ENCODE data around the gene NBPF1. TPM values are rescaled to one million over a fixed set of nuclear protein-coding genes. Genes with fewer than 3 reads are reported as not detected.
A peak's percentile ranks its signal among the peaks of the same experiment; 100 is the strongest.
"Not testable (repeated sequence)": the region's sequence is repeated elsewhere in the genome, so short reads cannot be mapped to it uniquely, and the experiment has no call there.

The NBPF1 gene
- total RNA-seq, 1 donor from 2014 or later = 58.9 TPM

DNA sequence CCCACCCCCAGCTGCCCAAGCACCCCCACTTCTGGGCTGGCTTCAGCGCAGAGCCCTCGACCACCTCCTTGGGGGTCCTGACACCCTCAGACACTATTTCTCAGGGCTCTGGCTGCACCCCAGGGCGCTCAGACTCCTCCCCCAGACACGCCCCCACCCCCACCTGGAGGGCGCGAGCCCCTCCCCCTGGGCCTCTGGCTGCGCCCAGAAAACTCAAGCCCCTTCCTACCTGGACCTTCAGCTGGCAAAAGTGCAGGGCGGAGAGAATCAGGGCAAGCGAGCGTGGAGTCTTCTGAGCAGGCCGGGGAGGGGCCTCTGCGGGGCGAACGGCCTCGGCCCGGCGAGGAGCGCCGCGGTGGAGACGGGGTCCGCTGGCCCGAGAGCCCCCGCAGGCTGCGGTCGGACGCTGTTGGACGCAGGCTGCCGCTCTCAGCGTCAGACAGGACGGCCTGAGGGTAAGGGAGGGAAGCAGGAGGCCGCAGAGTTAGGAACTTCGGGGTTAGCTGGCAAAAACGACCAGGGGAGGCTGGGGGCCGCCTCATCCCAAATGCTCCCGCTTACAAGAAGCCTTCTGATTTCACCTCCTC, 17.4 kb upstream of the NBPF1 start:
- Mint-ChIP-seq H3K36me3 (ENCODE audit: low read depth) (peaks cover 52% of the 10 kb centered on the region), H3K4me3 (ENCODE audit: unreplicated experiment) (no peak overlapping the region), H3K27me3 (ENCODE audit: low read depth) (no peaks in the 10 kb centered on the region), H3K27ac (ENCODE audit: unreplicated experiment) (no peak overlapping the region), H3K4me1 (ENCODE audit: low read depth) (peaks cover 2% of the 10 kb centered on the region), H3K9me3 (ENCODE audit: low read depth) (no peaks in the 10 kb centered on the region)
- TF ChIP-seq, protein P1, sequence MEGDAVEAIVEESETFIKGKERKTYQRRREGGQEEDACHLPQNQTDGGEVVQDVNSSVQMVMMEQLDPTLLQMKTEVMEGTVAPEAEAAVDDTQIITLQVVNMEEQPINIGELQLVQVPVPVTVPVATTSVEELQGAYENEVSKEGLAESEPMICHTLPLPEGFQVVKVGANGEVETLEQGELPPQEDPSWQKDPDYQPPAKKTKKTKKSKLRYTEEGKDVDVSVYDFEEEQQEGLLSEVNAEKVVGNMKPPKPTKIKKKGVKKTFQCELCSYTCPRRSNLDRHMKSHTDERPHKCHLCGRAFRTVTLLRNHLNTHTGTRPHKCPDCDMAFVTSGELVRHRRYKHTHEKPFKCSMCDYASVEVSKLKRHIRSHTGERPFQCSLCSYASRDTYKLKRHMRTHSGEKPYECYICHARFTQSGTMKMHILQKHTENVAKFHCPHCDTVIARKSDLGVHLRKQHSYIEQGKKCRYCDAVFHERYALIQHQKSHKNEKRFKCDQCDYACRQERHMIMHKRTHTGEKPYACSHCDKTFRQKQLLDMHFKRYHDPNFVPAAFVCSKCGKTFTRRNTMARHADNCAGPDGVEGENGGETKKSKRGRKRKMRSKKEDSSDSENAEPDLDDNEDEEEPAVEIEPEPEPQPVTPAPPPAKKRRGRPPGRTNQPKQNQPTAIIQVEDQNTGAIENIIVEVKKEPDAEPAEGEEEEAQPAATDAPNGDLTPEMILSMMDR (IDR thresholded peaks at IDR 0.05) = no peak
- DNase-seq (ENCODE audit: low spot score) = peak; percentile 98

DNA sequence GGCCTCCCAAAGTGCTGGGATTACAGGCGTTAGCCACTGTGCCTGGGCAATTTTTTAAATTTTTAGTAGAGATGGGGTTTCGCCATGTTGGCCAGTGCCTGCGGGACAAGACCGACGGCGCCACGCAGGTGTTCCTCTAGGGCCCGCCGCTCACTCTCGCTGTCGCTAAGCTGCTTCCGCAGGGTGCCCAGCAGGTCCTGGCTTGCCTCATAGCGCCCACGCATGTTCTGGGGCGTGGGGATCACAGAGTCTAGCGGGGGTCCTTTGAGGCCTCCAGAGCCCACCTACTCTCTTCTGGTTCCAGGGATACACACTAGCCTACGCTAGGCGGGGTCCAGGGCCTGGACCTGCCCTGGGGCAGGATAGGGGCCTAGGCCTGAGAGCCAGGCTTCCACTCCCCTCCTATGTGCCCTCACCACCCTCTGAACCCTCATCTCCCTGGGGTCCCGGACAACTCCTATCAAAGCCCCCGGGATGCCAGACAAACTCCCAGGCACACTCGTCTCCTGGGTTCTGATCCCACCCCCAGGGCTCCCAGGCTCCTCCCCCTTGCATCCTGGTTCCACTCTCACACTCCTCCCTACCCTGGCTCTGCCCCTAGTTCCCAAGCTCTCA, 16.7 kb upstream of the NBPF1 start:
- not testable (repeated sequence) for H3K9me3 Mint-ChIP-seq (ENCODE audit: low read depth); H3K4me3 Mint-ChIP-seq (ENCODE audit: unreplicated experiment); H3K27me3 Mint-ChIP-seq (ENCODE audit: low read depth); H3K27ac Mint-ChIP-seq (ENCODE audit: unreplicated experiment); H3K4me1 Mint-ChIP-seq (ENCODE audit: low read depth)
- peak; percentile 99 for DNase-seq (ENCODE audit: low spot score)
- H3K36me3 Mint-ChIP-seq (ENCODE audit: low read depth) = peaks cover 53% of the 10 kb centered on the region

DNA sequence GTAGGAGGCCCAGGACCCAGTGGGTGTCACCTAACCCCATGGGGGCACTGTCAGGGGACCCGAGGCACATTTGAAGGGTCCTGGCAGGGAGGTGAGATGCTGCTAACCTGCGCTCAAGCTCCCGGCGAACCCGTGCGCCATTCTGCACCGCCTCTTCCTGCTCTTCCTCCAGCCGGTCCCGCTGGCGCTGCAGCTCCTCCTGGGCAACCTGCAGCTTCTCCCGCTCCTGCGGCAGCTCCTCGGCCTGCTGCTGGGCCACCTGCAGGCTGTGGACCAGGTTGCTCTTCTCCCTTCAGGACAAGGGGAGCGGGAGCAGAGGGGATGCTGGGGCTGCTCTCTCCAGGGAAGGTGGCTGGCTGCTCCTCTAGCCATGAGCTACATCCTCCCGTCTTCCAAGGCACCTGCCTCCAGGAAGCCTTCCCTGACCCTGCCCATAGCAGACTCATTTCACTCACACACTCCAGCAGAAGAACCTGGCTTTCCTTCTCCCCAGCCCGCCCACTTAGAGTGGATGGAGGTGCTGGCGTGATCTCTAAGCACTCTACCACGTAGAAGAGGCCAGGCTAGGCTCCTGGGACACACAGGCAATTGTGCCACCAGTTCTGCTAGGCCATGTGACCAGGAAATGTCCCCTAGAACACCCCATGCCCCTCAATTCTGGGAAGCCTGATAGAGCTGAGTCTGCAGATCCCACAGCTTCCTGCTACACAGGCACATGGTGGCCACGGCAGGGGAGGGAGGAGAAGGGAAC, 15.2 kb upstream of the NBPF1 start:
- DNase-seq (ENCODE audit: low spot score) = peak; percentile 100
- no peak overlapping the region for H3K27ac Mint-ChIP-seq (ENCODE audit: unreplicated experiment)
- TF ChIP-seq, protein P1 (IDR thresholded peaks at IDR 0.05) = no peak
- H3K36me3 Mint-ChIP-seq (ENCODE audit: low read depth) = peaks cover 46% of the 10 kb centered on the region
- no peaks in the 10 kb centered on the region for H3K27me3 Mint-ChIP-seq (ENCODE audit: low read depth)
- H3K4me3 Mint-ChIP-seq (ENCODE audit: unreplicated experiment) = no peak overlapping the region
- H3K9me3 Mint-ChIP-seq (ENCODE audit: low read depth) = no peaks in the 10 kb centered on the region
- H3K4me1 Mint-ChIP-seq (ENCODE audit: low read depth) = peaks cover 2% of the 10 kb centered on the region

DNA sequence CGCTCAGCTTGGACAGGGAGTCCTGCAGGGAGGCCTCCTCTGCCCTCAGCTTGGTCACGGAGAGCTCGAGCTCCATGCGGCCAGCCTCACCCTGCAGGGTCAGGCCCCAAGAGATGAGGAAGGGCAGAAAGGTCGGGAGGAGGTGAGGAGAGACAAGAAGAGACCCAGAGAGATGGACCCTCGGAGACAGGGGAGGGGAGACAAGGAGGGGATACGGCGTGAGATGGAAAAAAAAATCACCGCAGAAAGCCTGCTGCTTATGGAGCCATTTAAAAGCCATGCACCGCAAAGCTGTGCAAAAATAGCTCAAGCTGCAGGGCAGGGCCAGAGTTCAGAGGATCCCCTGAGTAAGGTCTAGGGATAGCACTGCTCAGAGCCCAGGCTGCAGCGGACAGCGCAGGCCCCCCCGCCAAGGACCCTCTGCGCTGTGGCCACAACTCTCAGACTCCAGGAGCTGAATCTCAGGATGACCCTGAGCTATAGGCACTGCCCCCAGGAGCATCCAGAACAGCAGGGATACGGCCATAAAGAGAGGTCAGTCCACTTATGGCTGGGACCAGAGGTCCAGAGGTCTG, 13.1 kb upstream of the NBPF1 start:
- DNase-seq (ENCODE audit: low spot score) = not testable (repeated sequence)
- peaks cover 35% of the 10 kb centered on the region for H3K36me3 Mint-ChIP-seq (ENCODE audit: low read depth)

DNA sequence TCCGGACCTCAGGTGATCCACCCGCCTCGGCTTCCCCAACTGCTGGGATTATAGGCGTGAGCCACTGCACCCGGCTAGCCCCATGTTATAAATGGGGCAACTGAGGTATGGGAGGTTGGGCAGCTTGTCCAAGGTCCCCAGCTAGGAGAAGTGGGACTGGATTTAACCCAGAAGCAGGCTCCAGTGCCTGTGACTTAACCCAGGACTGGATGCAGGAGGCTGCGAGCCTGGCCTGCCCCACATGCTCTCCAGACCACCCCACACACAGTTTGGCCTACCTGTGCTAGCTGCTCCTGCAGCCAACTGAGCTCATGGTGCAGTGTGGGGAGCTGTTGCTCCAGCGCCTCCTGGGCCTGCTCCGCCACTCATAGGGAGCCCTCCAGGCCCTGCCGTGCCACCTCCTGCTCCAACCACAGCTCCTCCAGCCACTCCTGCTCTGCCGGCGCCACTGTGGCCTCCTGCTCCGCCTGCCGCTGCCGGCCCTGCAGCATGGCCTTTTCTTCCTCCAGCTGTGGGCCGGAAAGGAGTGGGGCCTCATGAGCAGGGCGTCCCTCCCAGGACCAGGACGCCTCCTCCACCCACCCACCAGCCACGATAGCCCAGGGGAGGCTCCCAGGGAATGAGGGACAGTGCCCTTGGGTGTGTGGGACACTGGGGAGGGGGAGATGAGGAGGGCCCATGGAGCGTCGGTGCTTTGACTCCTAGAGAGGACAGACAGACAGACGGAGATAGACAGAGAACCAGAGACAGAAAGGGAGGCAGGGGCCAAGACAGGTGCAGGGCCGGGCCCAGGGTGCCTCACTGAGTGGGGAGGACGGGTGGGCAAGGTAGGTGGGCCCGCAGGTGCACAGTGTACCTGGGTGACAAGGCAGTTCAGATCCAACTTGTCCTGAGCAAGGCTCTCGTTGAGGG, 12.4 kb upstream of the NBPF1 start:
- TF ChIP-seq, protein P1 (IDR thresholded peaks at IDR 0.05) = no peak
- H3K4me3 Mint-ChIP-seq (ENCODE audit: unreplicated experiment) = no peak overlapping the region
- H3K27me3 Mint-ChIP-seq (ENCODE audit: low read depth) = no peaks in the 10 kb centered on the region
- peaks cover 32% of the 10 kb centered on the region for H3K36me3 Mint-ChIP-seq (ENCODE audit: low read depth)
- no peaks in the 10 kb centered on the region for H3K9me3 Mint-ChIP-seq (ENCODE audit: low read depth)
- DNase-seq (ENCODE audit: low spot score) = peak; percentile 100
- peaks cover 2% of the 10 kb centered on the region for H3K4me1 Mint-ChIP-seq (ENCODE audit: low read depth)
- H3K27ac Mint-ChIP-seq (ENCODE audit: unreplicated experiment) = no peak overlapping the region

More for the DNA sequence above, 13.1 kb upstream of the NBPF1 start:
- not testable (repeated sequence) for H3K27me3 Mint-ChIP-seq (ENCODE audit: low read depth); H3K4me3 Mint-ChIP-seq (ENCODE audit: unreplicated experiment); H3K4me1 Mint-ChIP-seq (ENCODE audit: low read depth); H3K9me3 Mint-ChIP-seq (ENCODE audit: low read depth); H3K27ac Mint-ChIP-seq (ENCODE audit: unreplicated experiment)

DNA sequence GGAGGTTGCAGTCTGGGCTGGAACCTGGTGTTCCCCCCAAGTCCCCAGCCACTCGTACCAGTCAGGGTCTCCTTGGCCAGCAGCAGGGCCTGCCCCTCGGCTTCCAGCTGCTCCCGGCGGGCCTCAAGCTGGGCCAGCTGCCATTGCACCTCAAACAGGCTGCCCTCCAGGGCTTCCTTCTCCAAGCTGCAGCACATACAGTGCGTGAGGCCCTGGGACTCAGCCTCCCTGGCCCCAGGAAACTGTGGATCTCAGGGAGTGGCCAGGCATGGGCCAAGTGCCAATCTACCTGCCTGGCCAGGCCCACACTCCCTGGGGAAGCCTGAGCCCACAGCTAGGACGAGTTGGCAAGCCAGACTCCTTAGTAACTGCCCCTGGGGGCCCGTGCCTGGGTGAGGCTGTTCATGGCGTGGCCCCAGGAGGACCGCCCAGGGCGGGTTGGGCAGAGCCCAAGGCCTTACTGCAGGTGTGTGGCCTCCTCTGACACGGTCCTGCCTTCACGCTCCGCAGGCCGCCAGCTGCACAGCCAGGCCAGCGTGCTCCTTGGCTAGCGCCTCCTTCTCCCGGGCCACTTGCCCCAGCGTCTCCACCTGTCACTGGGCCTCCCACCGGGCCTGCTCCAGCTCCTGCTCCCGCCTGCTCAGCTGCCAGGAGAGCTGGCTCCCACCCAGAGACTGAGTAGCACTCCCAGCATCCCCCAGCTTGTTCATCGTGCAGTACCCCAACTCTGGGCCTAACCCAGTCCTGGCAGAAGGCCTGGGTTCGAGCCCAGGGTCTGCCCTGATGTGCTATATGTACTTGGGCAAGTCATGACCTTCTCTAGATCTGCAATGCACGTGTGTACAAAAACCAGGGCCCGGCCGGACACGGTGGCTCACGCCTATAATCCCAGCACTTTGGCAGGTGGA, 10.7 kb upstream of the NBPF1 start:
- not testable (repeated sequence) for H3K4me3 Mint-ChIP-seq (ENCODE audit: unreplicated experiment); H3K27me3 Mint-ChIP-seq (ENCODE audit: low read depth); H3K4me1 Mint-ChIP-seq (ENCODE audit: low read depth); H3K27ac Mint-ChIP-seq (ENCODE audit: unreplicated experiment); H3K9me3 Mint-ChIP-seq (ENCODE audit: low read depth)
- DNase-seq (ENCODE audit: low spot score) = peak; percentile 100
- peaks cover 22% of the 10 kb centered on the region for H3K36me3 Mint-ChIP-seq (ENCODE audit: low read depth)

DNA sequence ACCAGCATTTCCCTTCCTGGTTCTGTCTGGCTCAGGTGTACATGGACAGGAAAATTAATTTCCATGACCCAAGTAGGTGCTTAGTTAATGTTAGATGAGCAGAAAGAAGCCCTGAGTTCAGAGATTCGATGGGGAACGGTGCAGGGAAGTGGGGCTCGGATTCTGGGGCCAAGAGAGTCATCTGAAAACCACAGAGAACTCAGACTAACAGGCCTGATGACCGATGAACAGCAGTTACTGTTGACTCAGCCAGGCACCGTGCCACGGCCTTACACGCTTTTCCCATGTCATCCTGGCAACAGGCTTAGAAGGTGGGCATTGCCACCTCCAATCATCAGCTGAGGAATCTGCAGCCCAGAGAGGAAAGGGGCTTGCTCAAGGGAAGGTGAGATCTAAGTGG, 10.0 kb upstream of the NBPF1 start:
- not testable (repeated sequence) for H3K27ac Mint-ChIP-seq (ENCODE audit: unreplicated experiment); H3K4me3 Mint-ChIP-seq (ENCODE audit: unreplicated experiment); H3K27me3 Mint-ChIP-seq (ENCODE audit: low read depth); H3K9me3 Mint-ChIP-seq (ENCODE audit: low read depth); H3K4me1 Mint-ChIP-seq (ENCODE audit: low read depth)
- H3K36me3 Mint-ChIP-seq (ENCODE audit: low read depth) = peaks cover 16% of the 10 kb centered on the region
- peak; percentile 90 for DNase-seq (ENCODE audit: low spot score)

DNA sequence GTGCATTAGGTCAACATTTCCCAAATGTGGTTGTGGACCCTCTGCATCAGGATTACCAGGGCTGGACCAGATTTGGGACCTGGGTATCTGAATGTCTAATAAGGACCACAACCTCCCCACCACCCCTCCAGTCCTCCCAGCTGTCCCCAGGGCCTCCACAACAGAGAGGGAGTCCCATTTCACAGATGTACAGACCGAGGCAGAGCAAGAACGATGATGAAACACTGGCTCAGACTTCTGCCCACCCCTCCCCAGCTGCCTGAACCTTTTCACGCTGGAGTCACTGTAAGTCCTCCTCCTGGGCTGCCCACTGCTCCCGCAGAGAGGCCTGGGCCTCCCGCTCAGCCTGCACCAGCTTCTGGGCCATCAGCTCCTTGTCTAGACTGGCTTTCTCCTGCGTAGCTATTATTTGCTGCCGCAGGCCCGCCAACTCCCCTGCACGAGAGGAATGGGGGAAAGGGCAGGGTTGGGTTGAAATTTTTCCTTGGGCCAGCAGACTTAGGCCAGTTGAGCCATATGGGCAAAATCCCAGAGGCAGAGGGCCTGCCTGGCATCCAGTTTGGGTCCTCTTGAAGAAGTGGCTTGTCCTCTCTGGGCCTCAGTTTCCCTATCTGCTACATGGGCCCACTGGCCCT, 8.4 kb upstream of the NBPF1 start:
- not testable (repeated sequence) for H3K9me3 Mint-ChIP-seq (ENCODE audit: low read depth); H3K36me3 Mint-ChIP-seq (ENCODE audit: low read depth); H3K27me3 Mint-ChIP-seq (ENCODE audit: low read depth); H3K4me3 Mint-ChIP-seq (ENCODE audit: unreplicated experiment); H3K4me1 Mint-ChIP-seq (ENCODE audit: low read depth); H3K27ac Mint-ChIP-seq (ENCODE audit: unreplicated experiment)
- peak; percentile 96 for DNase-seq (ENCODE audit: low spot score)
